HG02840 (cell line): ENCODE data around the gene OR51G1.

Source experiments
- ATAC-seq: cut with Tn5 transposase; IDR thresholded peaks from one replicate; pipeline ENCODE4 v1.9.1; 2021; ENCODE audit warnings: mild to moderate bottlenecking, moderate library complexity, moderate number of reproducible peaks; ENCODE audit not compliant: unreplicated experiment, low FRiP score

OR51G1 gene

DNA sequence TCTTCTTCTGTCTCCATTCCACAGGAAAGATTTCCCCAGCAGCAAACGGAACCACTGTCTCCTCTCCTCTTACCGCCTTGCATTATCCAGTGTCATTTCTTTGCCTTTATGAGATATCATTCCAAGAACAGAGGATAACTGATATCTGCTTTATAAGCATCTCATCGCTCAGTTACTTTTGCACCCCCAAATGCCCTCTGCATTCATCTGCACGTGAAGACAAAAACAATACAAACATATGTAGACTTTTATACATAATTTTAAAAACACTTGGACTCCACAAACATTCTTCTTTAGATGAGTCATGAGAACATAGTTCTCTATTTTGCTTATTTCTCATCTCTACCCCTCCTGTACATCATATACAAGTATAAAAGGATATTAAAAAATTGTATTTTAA is 43.0 kb downstream of the OR51G1 start:
- ATAC-seq, result no peak
